ENCODE results near the gene ZNF414.

ZNF414 gene

DNA sequence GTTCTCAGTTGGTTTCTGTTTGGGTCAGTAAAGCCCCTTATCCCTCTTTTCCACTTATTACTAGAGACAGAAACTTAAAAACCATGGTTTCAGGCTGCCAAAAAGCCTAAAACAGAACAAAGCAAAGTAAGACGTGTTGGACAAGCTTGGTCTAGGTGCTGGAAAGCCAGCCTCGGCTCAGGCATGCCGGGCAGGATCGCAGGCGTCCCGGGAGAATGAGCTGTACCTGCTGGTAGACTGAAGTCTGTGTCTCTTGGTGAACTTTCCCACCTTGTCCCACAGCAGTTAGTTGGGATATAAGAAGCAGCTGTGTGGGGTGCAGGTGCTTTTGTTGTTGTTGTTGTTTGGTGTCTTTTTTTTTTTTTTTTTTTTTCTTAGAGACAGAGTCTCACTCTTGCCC is 32.4 kb downstream of the ZNF414 start:
- no CpG with 5 or more reads among the region's 6 CpGs for WGBS, 2 donors (ENCODE audit: extremely low coverage in 2 of 2, insufficient read length in 2 of 2, insufficient replicate concordance in 1 of 2)
- Histone ChIP-seq H3K36me3 (replicated peaks in 1 of 2; ENCODE audit: control insufficient read depth in 2 of 2, insufficient read depth in 2 of 2, low read length in 2 of 2) (peaks cover 58 to 95% of the 10 kb centered on the region in 2 donors), H3K4me1 (ENCODE audit: control insufficient read depth in 2 of 2, insufficient read depth in 1 of 2, low read depth in 1 of 2, low read length in 2 of 2) (peaks cover 2 to 6% of the 10 kb centered on the region in 2 donors), H2BK120ac (ENCODE audit: low read depth, low read length) (no peak overlapping the region), H3K27me3 (ENCODE audit: control insufficient read depth in 3 of 3, insufficient read depth in 3 of 3, low read depth in 1 of 3, low read length in 3 of 3) (no peaks in the 10 kb centered on the region), H2BK15ac (ENCODE audit: low read length) (no peak overlapping the region), H2BK12ac (ENCODE audit: low read length) (no peak overlapping the region), H3K4ac (ENCODE audit: low read length) (no peak overlapping the region), H4K8ac (ENCODE audit: low read depth, low read length) (no peak overlapping the region), H3K79me1 (ENCODE audit: low read depth, low read length) (peaks cover 24% of the 10 kb centered on the region), H3K4me3 (ENCODE audit: low read length in 2 of 2) (no peak overlapping the region), H3K23ac (ENCODE audit: low read depth, low read length, poor library complexity) (no peak overlapping the region), H3K9ac (ENCODE audit: low read depth, low read length, poor library complexity) (no peak overlapping the region), H2AFZ (ENCODE audit: low read length) (no peak overlapping the region), H2BK5ac (ENCODE audit: low read length) (no peak overlapping the region), H3K4me2 (ENCODE audit: insufficient read depth, low read length, poor library complexity, severe bottlenecking) (no peak overlapping the region), H3K9me3 (replicated peaks in 1 of 2; ENCODE audit: control insufficient read depth in 2 of 2, insufficient read depth in 1 of 2, low read depth in 1 of 2, low read length in 2 of 2) (no peaks in the 10 kb centered on the region), H3K14ac (ENCODE audit: low read length) (no peak overlapping the region), H2AK5ac (ENCODE audit: low read depth, low read length) (no peak overlapping the region), H3K18ac (ENCODE audit: low read length) (peak overlapping the region; percentile 3), H3K27ac (replicated peaks; ENCODE audit: low read length) (no peak overlapping the region), H4K91ac (ENCODE audit: low read depth, low read length, poor library complexity) (no peak overlapping the region)
- no peak for DNase-seq (ENCODE audit: low spot score)

DNA sequence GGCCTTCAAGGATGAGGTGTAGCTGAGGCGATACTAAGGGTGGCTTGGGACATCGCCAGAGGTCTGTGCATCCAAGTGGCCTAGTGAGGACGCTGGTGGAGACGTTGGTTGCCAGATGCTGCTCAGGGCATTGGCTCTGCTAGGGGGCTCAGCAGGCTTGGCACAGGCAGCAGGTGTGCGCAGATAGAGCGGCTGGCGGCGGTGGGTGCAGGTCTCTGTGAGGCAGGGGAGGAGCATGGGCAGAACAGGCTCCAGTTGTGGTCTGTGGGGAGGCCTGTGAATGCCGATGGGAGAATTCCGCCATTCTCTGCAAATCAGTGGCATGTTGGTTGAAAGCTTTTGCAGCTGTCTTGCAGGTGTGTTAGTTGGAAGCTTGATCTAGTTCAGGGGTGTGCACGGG is 32.8 kb downstream of the ZNF414 start:
- H3K4me2 ChIP-seq (ENCODE audit: insufficient read depth, low read length, poor library complexity, severe bottlenecking), result no peak overlapping the region
- no peak overlapping the region for H4K8ac ChIP-seq (ENCODE audit: low read depth, low read length)
- H2BK12ac ChIP-seq (ENCODE audit: low read length), result no peak overlapping the region
- no peak overlapping the region for H4K91ac ChIP-seq (ENCODE audit: low read depth, low read length, poor library complexity)
- no peak overlapping the region for H2AFZ ChIP-seq (ENCODE audit: low read length)
- peaks cover 57 to 95% of the 10 kb centered on the region in 2 donors for H3K36me3 ChIP-seq (replicated peaks in 1 of 2; ENCODE audit: control insufficient read depth in 2 of 2, insufficient read depth in 2 of 2, low read length in 2 of 2)
- H2BK15ac ChIP-seq (ENCODE audit: low read length), result no peak overlapping the region
- H3K23ac ChIP-seq (ENCODE audit: low read depth, low read length, poor library complexity), result no peak overlapping the region
- no peaks in the 10 kb centered on the region for H3K9me3 ChIP-seq (replicated peaks in 1 of 2; ENCODE audit: control insufficient read depth in 2 of 2, insufficient read depth in 1 of 2, low read depth in 1 of 2, low read length in 2 of 2)
- no peak overlapping the region for H3K4me3 ChIP-seq (ENCODE audit: low read length in 2 of 2)
- H3K79me1 ChIP-seq (ENCODE audit: low read depth, low read length), result peaks cover 25% of the 10 kb centered on the region
- H2AK5ac ChIP-seq (ENCODE audit: low read depth, low read length), result no peak overlapping the region
- H3K4me1 ChIP-seq (ENCODE audit: control insufficient read depth in 2 of 2, insufficient read depth in 1 of 2, low read depth in 1 of 2, low read length in 2 of 2), result peaks cover 0 to 2% of the 10 kb centered on the region in 2 donors
- no peaks in the 10 kb centered on the region for H3K27me3 ChIP-seq (ENCODE audit: control insufficient read depth in 3 of 3, insufficient read depth in 3 of 3, low read depth in 1 of 3, low read length in 3 of 3)
- H2BK120ac ChIP-seq (ENCODE audit: low read depth, low read length), result no peak overlapping the region
- H3K9ac ChIP-seq (ENCODE audit: low read depth, low read length, poor library complexity), result no peak overlapping the region
- no peak for DNase-seq (ENCODE audit: low spot score)
- H3K14ac ChIP-seq (ENCODE audit: low read length), result no peak overlapping the region
- no CpG with 5 or more reads among the region's 11 CpGs for WGBS, 2 donors (ENCODE audit: extremely low coverage in 2 of 2, insufficient read length in 2 of 2, insufficient replicate concordance in 1 of 2)
- no peak overlapping the region for H3K27ac ChIP-seq (replicated peaks; ENCODE audit: low read length)
- no peak overlapping the region for H2BK5ac ChIP-seq (ENCODE audit: low read length)
- H3K4ac ChIP-seq (ENCODE audit: low read length), result no peak overlapping the region
- H3K18ac ChIP-seq (ENCODE audit: low read length), result peak overlapping the region; percentile 15

GRCh38 chr19:8478598-8478997 is 35.4 kb downstream of the ZNF414 start:
- H2BK15ac ChIP-seq (ENCODE audit: low read length), result no peak overlapping the region
- no peak overlapping the region for H3K9ac ChIP-seq (ENCODE audit: low read depth, low read length, poor library complexity)
- H3K79me1 ChIP-seq (ENCODE audit: low read depth, low read length), result peaks cover 19% of the 10 kb centered on the region
- no peak overlapping the region for H3K23ac ChIP-seq (ENCODE audit: low read depth, low read length, poor library complexity)
- no CpG with 5 or more reads among the region's 3 CpGs for WGBS, 2 donors (ENCODE audit: extremely low coverage in 2 of 2, insufficient read length in 2 of 2, insufficient replicate concordance in 1 of 2)
- no peaks in the 10 kb centered on the region for H3K9me3 ChIP-seq (replicated peaks in 1 of 2; ENCODE audit: control insufficient read depth in 2 of 2, insufficient read depth in 1 of 2, low read depth in 1 of 2, low read length in 2 of 2)
- no peak overlapping the region for H3K14ac ChIP-seq (ENCODE audit: low read length)
- H3K4ac ChIP-seq (ENCODE audit: low read length), result no peak overlapping the region
- H3K27ac ChIP-seq (replicated peaks; ENCODE audit: low read length), result no peak overlapping the region
- H2BK5ac ChIP-seq (ENCODE audit: low read length), result no peak overlapping the region
- H3K4me1 ChIP-seq (ENCODE audit: control insufficient read depth in 2 of 2, insufficient read depth in 1 of 2, low read depth in 1 of 2, low read length in 2 of 2), result no peaks in the 10 kb centered on the region
- H2AFZ ChIP-seq (ENCODE audit: low read length), result no peak overlapping the region
- H3K27me3 ChIP-seq (ENCODE audit: control insufficient read depth in 3 of 3, insufficient read depth in 3 of 3, low read depth in 1 of 3, low read length in 3 of 3), result no peaks in the 10 kb centered on the region
- peaks cover 56 to 95% of the 10 kb centered on the region in 2 donors for H3K36me3 ChIP-seq (replicated peaks in 1 of 2; ENCODE audit: control insufficient read depth in 2 of 2, insufficient read depth in 2 of 2, low read length in 2 of 2)
- no peak overlapping the region for H2AK5ac ChIP-seq (ENCODE audit: low read depth, low read length)
- no peak overlapping the region for H3K18ac ChIP-seq (ENCODE audit: low read length)
- no peak overlapping the region for H4K8ac ChIP-seq (ENCODE audit: low read depth, low read length)
- no peak overlapping the region for H2BK120ac ChIP-seq (ENCODE audit: low read depth, low read length)
- H2BK12ac ChIP-seq (ENCODE audit: low read length), result no peak overlapping the region
- no peak for DNase-seq (ENCODE audit: low spot score)
- H4K91ac ChIP-seq (ENCODE audit: low read depth, low read length, poor library complexity), result no peak overlapping the region
- no peak overlapping the region for H3K4me3 ChIP-seq (ENCODE audit: low read length in 2 of 2)
- no peak overlapping the region for H3K4me2 ChIP-seq (ENCODE audit: insufficient read depth, low read length, poor library complexity, severe bottlenecking)

DNA sequence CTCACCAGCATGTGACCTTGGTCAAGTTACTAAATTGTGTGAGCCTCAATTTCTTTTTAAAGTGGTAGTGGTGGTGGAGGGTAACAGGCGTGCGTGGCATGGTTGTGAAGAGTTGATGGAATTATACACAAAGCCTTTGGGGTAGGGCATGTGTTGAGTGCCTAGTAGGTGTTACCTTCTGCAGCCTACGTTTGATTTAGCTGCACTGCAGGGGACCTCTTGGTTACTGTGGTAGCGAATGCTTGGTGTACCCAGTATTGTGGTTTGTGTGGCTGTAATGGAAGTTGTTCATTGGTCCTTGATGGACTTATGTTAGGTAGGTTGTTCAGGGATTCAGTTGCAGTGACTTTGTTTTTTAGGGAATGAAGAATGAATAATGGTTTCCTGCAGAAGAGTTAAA is 36.1 kb downstream of the ZNF414 start:
- Histone ChIP-seq H3K9ac (ENCODE audit: low read depth, low read length, poor library complexity) (no peak overlapping the region), H4K91ac (ENCODE audit: low read depth, low read length, poor library complexity) (no peak overlapping the region), H3K9me3 (replicated peaks in 1 of 2; ENCODE audit: control insufficient read depth in 2 of 2, insufficient read depth in 1 of 2, low read depth in 1 of 2, low read length in 2 of 2) (no peaks in the 10 kb centered on the region), H3K4ac (ENCODE audit: low read length) (no peak overlapping the region), H2AK5ac (ENCODE audit: low read depth, low read length) (no peak overlapping the region), H3K4me3 (ENCODE audit: low read length in 2 of 2) (no peak overlapping the region), H2BK120ac (ENCODE audit: low read depth, low read length) (no peak overlapping the region), H3K27me3 (ENCODE audit: control insufficient read depth in 3 of 3, insufficient read depth in 3 of 3, low read depth in 1 of 3, low read length in 3 of 3) (no peaks in the 10 kb centered on the region), H3K14ac (ENCODE audit: low read length) (no peak overlapping the region), H3K4me1 (ENCODE audit: control insufficient read depth in 2 of 2, insufficient read depth in 1 of 2, low read depth in 1 of 2, low read length in 2 of 2) (no peaks in the 10 kb centered on the region), H3K79me1 (ENCODE audit: low read depth, low read length) (peaks cover 19% of the 10 kb centered on the region), H4K8ac (ENCODE audit: low read depth, low read length) (no peak overlapping the region), H2BK5ac (ENCODE audit: low read length) (peak overlapping the region; percentile 16), H3K27ac (replicated peaks; ENCODE audit: low read length) (no peak overlapping the region), H3K18ac (ENCODE audit: low read length) (no peak overlapping the region), H2AFZ (ENCODE audit: low read length) (no peak overlapping the region), H3K23ac (ENCODE audit: low read depth, low read length, poor library complexity) (no peak overlapping the region), H2BK15ac (ENCODE audit: low read length) (no peak overlapping the region), H2BK12ac (ENCODE audit: low read length) (no peak overlapping the region), H3K4me2 (ENCODE audit: insufficient read depth, low read length, poor library complexity, severe bottlenecking) (no peak overlapping the region), H3K36me3 (replicated peaks in 1 of 2; ENCODE audit: control insufficient read depth in 2 of 2, insufficient read depth in 2 of 2, low read length in 2 of 2) (peaks cover 56 to 95% of the 10 kb centered on the region in 2 donors)
- no peak for DNase-seq (ENCODE audit: low spot score)
- no CpG with 5 or more reads among the region's 4 CpGs for WGBS, 2 donors (ENCODE audit: extremely low coverage in 2 of 2, insufficient read length in 2 of 2, insufficient replicate concordance in 1 of 2)
